Gastroesophageal sphincter (tissue), 4 donors: ENCODE results near the gene ZBTB24. TPM values are rescaled to one million over a fixed set of nuclear protein-coding genes. Genes with fewer than 3 reads are reported as not detected.
"Not testable (repeated sequence)": the region's sequence is repeated elsewhere in the genome, so short reads cannot be mapped to it uniquely, and the experiment has no call there.

Experiments
- ATAC-seq: fragments of 150-250 bp; one replicate; pipeline ENCODE4 v1.9.1; 2016; ENCODE audit warnings: mild to moderate bottlenecking, moderate library complexity
- H3K27ac ChIP-seq, 4 donors: fragments of 200-600 bp; sonication (generic) in 3 of 4; 1 replicate in 3 of 4; 2 replicates in 1 of 4; pipeline ENCODE4 v1.5.1; 2016 to 2019
- H3K27me3 ChIP-seq: fragments of 200-600 bp; sonication (generic); one replicate; pipeline ENCODE4 v1.5.1; 2019
- H3K36me3 ChIP-seq, 2 donors: fragments of 200-600 bp; sonication (generic); one replicate each; pipeline ENCODE4 v1.5.1; 2019; ENCODE audit warnings: control low read depth in 1 of 2
- H3K4me1 ChIP-seq, 3 donors: fragments of 200-600 bp; sonication (generic); 1 replicate in 2 of 3; 2 replicates in 1 of 3; pipeline ENCODE4 v1.5.1; 2016 to 2019; ENCODE audit warnings: control low read depth in 2 of 3
- H3K4me3 ChIP-seq, 2 donors: fragments of 200-600 bp; sonication (generic); one replicate each; pipeline ENCODE4 v1.5.1; 2019; ENCODE audit warnings: mild to moderate bottlenecking in 1 of 2, moderate library complexity in 1 of 2
- H3K9me3 ChIP-seq, 3 donors: fragments of 200-600 bp; sonication (generic); one replicate each; pipeline ENCODE4 v1.5.1; 2017 to 2019; ENCODE audit warnings: control low read depth in 2 of 3
- CTCF ChIP-seq, 4 experiments: fragments of 200-600 bp in 2 of 4; fragments of 450-650 bp in 2 of 4; sonication (generic) in 1 of 4; IDR thresholded peaks; one replicate each; pipeline ENCODE4 v1.5.1; 2017 to 2019; ENCODE audit warnings: antibody characterized with exemption in 4 of 4, mild to moderate bottlenecking in 2 of 4, moderate library complexity in 2 of 4
- EP300 ChIP-seq: sonication (generic); formaldehyde crosslinking; IDR thresholded peaks from one replicate; pipeline ENCODE4 v1.6.1; 2017; ENCODE audit warnings: antibody characterized with exemption, mild to moderate bottlenecking
- POLR2A ChIP-seq, 2 donors: fragments of 450-650 bp; IDR thresholded peaks; one replicate each; pipeline ENCODE4 v1.6.1; 2017; ENCODE audit warnings: antibody characterized with exemption in 2 of 2, mild to moderate bottlenecking in 2 of 2, moderate library complexity in 1 of 2
- POLR2AphosphoS5 ChIP-seq: sonication (generic); formaldehyde crosslinking; IDR thresholded peaks from one replicate; pipeline ENCODE4 v1.6.1; 2017; ENCODE audit warnings: antibody characterized with exemption
- WGBS, 2 donors: methylation state at CpG; one replicate each; pipeline ENCODE4 v1.1.5; 2018; ENCODE audit warnings: low coverage in 1 of 2; 5-methylcytosine and 5-hydroxymethylcytosine counted together
- total RNA-seq, 4 donors: library from RNA; depleted of rRNA; stranded (reverse); fragments of >200 nt; gene quantifications; one replicate each; pipeline ENCODE4 v1.1.0, GENCODE V29; 2016

The ZBTB24 gene
- total RNA-seq, 4 donors from 2014 or later, result 6.2 to 8.9 (median 7.0) TPM

- no peak for TF ChIP-seq EP300
- TF ChIP-seq CTCF (IDR thresholded peaks at IDR 0.05), result no peak
- no peak for TF ChIP-seq POLR2A (IDR thresholded peaks at IDR 0.05)
- TF ChIP-seq POLR2AphosphoS5, result no peak
- ATAC-seq, result no peak
These were observed 41.1 kb upstream of the ZBTB24 start for GRCh38 chr6:109524129-109524528.

GRCh38 chr6:109523478-109523877 lies 40.5 kb upstream of the ZBTB24 start:
- H3K27me3 ChIP-seq, result no peaks in the 10 kb centered on the region
- H3K36me3 ChIP-seq, result no peaks in the 10 kb centered on the region
- 80 to 95% methylated on average over 2 of the region's 2 CpGs for WGBS, 2 donors
- ATAC-seq, result no peak
- peaks cover 0 to 6% (median 0%) of the 10 kb centered on the region in 3 donors for H3K9me3 ChIP-seq
- H3K27ac ChIP-seq, result no peak overlapping the region
- H3K4me3 ChIP-seq, result no peak overlapping the region
- no peaks in the 10 kb centered on the region for H3K4me1 ChIP-seq
- no peak for TF ChIP-seq CTCF (IDR thresholded peaks at IDR 0.05)
- no peak for TF ChIP-seq EP300
- no peak for TF ChIP-seq POLR2A (IDR thresholded peaks at IDR 0.05)
- no peak for TF ChIP-seq POLR2AphosphoS5

More at GRCh38 chr6:109524129-109524528, 41.1 kb upstream of the ZBTB24 start:
- Histone ChIP-seq H3K9me3 (peaks cover 0 to 6% (median 0%) of the 10 kb centered on the region in 3 donors), H3K27me3 (no peaks in the 10 kb centered on the region), H3K36me3 (no peaks in the 10 kb centered on the region), H3K4me1 (no peaks in the 10 kb centered on the region), H3K4me3 (no peak overlapping the region), H3K27ac (no peak overlapping the region)

GRCh38 chr6:109521080-109521479 lies 38.1 kb upstream of the ZBTB24 start:
- no peak overlapping the region for H3K27ac ChIP-seq
- TF ChIP-seq POLR2A (IDR thresholded peaks at IDR 0.05), result no peak
- no peak for TF ChIP-seq EP300
- no peak for TF ChIP-seq POLR2AphosphoS5
- TF ChIP-seq CTCF (IDR thresholded peaks at IDR 0.05), result no peak
- 72 to 73% methylated on average over 3 of the region's 3 CpGs for WGBS, 2 donors
- no peak for ATAC-seq
- H3K27me3 ChIP-seq, result no peaks in the 10 kb centered on the region
- H3K4me1 ChIP-seq, result no peaks in the 10 kb centered on the region
- peaks cover 0 to 6% (median 0%) of the 10 kb centered on the region in 3 donors for H3K9me3 ChIP-seq
- no peak overlapping the region for H3K4me3 ChIP-seq
- H3K36me3 ChIP-seq, result no peaks in the 10 kb centered on the region

- H3K4me3 ChIP-seq, H3K27me3 ChIP-seq, H3K4me1 ChIP-seq: not testable (repeated sequence)
These were observed 36.6 kb upstream of the ZBTB24 start for GRCh38 chr6:109519647-109520046.

GRCh38 chr6:109516929-109517328 lies 33.9 kb upstream of the ZBTB24 start:
- no peaks in the 10 kb centered on the region for H3K4me1 ChIP-seq
- WGBS, 2 donors, result 17 to 75% methylated on average over 1 to 2 of the region's 3 CpGs
- no peak overlapping the region for H3K27ac ChIP-seq
- no peaks in the 10 kb centered on the region for H3K27me3 ChIP-seq
- no peak overlapping the region for H3K4me3 ChIP-seq
- TF ChIP-seq POLR2A (IDR thresholded peaks at IDR 0.05) (no peak), EP300 (no peak), POLR2AphosphoS5 (no peak), CTCF (IDR thresholded peaks at IDR 0.05) (no peak)
- H3K36me3 ChIP-seq, result no peaks in the 10 kb centered on the region
- ATAC-seq, result no peak
- peaks cover 0 to 6% (median 0%) of the 10 kb centered on the region in 3 donors for H3K9me3 ChIP-seq

More at GRCh38 chr6:109519647-109520046, 36.6 kb upstream of the ZBTB24 start:
- not testable (repeated sequence) for ATAC-seq, H3K9me3 ChIP-seq, H3K36me3 ChIP-seq, H3K27ac ChIP-seq
